ENCODE measurements around the gene NME7.

Gene NME7

DNA sequence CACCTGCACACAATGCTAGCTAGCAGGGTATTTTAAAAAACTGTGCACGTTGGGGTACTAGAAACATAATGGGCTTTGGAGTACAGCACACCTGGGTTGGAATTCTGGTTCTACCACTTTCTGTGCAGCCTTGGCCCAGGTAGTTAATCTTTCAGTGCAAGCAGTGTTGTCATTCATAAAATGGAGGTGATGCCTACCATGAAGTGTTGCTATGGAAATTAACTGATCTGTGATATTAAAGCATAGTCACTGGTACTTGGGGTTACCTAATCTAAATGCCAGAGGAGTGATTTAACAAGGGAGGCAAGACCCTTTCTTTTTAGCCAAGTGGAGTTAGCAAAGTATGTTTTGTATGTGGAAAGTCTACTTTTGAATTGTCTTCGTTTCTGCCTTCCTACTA, 243.1 kb downstream of the NME7 start:
- no peak for DNase-seq

DNA sequence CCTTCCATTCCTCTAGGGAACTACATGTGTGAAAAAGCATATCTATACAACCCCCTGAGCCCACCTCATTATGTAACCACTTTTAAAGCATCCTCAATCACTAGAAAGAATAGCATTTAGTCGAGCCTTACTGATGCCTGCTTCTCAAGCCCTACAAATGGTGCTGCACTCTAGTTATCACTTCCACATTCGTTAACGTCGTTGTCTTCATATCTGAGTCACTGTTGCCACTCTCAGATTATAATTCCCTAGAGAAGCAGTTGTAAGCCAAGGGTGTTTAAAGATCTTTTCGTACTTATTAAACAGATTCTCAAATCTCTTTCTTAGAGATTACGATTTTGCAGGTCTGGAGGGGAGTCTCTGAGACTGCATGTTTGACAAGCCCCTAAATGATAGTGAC, 244.6 kb downstream of the NME7 start:
- no peak for DNase-seq

DNA sequence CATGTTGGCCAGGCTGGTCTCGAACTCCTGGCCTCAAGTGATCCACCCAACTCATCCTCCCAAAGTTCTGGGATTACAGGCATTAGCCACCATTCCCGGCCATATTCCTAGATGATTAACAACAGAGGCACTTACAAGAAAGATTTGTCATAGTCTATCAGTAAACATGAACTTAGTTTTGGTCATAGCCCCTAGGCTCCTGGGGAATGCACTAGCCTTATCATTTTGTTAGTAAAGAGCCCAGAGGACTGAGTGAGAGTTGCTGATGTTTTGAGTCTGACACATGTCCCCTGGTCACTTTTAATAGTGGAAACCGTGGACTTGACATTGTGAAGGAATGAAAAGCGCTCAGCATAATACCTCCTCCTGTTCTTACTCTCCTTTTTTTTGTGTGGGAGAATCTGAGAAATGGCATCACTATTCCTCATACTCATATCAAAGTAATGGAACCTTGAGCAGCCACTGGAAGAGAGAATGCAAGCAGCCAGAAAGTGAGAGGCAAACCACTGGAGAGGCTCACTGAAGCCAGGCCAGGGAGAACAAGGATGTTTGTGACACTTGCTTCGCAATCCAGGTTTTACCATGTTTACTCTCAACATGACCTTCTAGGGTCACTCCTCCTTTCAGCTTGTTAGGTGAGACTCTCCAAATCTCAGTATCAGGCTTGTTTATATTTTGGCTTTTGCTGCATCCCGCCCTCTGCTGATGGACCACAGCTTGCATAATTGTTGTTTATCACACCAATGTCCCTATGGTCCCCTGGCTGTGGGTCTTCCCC, 246.3 kb downstream of the NME7 start:
- no peak for DNase-seq

DNA sequence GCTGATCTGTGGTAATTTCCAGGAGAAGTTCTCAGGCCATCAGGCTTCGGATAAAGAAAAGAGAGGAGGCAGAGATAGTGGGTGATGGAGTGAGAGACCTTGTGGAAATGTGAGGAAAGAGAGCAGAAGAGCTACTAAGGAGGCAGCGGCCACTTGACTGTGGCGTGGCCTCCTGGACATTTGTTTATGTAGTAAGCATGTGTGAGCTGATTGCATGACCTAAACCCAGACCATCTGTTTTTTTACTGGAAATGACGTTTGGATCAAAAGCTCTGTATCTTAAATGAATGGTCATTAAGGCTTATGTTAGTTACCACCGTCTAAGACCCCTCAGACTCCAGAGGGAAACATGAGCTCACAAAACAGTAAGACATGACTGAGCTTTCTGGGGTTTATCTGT, 247.5 kb downstream of the NME7 start:
- DNase-seq, result no peak

DNA sequence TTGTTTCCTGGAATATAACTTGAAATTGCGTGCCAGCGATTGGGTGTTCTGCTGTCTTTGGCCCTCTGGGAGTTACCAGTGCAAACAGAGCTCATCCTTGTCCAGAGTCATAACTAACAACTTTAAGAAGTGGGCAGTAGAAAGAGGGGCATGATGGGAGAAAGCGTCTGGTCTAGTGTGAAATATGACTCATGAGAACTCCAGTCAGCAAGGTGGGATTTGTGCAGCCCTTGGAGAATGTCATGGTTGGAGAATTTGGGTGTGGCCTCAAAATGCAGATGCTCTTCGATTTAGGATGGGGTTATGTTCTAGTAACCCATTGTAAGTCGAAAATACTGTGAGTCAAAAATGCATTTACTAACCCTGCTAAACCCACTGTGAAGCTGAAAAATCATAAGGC, 248.2 kb downstream of the NME7 start:
- no peak for DNase-seq

DNA sequence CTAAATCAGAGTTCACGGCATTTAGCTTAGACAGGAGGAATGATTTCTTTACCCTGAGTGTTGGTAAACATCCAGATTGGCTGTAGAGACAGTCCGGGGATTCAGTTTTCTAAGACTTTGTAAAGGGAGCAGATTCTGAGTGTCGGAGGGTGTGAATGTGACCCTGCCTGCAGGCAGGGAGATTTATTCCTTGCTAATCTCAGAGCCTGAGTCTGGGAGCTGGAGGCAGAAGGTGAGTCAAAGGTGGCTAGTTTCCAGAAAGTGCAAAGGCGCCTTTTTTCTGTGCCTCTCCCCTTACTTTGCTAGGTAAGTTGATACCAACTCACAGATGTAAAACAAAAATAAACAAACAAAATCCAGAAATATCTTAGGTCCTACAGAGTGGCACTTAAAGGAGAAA, 249.4 kb downstream of the NME7 start:
- no peak for DNase-seq

DNA sequence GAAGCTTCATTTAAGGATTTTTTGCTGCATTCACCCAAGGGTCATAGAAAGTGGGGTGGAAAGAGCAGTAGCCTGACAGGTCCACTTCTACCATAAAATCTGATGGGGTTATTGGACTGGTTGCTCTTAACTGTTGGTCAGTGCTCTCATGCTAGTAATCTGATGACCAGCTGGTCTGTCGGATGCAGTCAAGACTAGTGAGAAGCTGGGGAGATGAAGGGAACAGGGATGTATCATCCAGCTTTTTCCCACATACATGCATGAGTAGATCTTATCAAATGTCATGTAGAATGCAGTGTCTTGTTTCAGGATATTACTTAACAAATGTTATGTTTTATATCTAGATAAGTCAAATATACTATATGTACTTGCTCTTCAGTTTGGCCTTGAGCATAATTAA, 250.0 kb downstream of the NME7 start:
- no peak for DNase-seq

DNA sequence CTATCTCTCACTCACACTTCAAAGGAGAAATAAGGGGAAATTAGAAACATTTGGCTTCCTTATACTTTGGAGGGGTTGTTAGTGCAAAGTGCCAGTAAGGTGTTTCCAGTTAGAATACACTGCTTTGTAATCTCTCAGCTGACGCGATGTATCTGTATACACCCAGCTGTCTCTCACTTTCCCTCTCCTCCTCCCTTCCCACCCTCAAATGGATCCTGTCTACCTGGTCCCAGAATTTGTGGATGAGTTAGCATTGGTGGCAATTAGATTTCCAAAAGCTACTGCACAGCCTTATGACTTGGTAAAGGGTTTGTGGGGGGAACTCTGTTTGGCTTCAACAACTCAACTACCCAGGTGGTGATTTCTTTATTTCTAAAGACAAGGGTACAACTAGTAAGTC, 250.6 kb downstream of the NME7 start:
- DNase-seq, result no peak

DNA sequence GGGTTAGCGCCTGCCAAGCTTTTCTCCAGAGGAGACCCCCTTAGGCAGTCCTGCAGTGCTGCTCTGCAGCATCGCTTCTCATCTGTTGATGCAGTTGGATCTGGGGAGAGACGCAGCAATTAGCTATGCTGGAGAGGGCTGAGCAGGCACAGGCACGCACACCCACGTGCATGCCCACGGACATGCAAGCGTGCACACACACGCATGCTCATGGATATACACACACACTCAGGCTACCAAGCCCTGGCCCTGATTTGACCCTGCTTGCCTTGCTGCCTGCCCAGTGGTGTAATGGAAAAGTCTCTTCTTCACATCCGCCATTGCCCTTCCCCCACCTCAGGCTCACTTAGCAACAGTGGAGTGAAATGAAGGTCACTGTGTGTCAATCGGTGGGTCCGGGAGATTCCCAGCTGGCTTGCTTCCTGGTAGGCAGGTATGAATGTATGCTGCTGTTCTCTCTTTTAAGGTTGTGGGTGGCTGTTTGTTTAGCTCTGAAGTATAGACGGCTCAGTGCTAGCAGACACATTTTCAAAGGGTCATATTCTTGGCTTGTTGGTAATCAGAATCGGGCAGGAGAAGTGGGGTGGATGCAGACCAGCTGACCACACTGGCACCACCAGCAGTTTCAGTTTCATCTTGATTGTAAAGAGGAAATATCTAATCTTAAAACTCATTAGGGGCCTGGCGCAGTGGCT, 251.6 kb downstream of the NME7 start:
- DNase-seq, result no peak

DNA sequence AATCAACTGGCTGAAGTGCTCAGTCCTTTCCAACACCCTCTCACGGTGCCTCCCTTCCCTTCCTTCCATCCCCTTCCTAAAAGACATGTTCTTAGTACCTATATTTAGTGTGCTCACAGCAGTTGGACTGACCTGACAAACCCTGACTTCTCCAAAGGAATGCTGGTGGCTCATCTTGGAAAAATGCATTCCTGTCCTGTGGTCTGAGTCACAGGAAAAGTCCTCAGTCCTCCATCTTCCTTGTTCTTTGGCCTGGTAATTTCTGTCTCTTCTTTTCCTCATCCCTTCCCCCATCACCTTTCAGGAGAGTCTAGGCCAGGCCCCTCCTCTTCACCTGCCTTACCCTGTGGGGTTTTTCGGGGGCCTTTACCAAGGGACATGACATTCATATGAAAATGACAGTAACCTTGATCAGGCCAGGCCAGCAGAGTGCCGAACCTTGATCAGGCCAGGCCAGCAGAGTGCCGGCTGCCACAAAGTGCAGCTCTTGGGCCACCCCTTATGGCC, 253.9 kb downstream of the NME7 start:
- no peak for DNase-seq

DNA sequence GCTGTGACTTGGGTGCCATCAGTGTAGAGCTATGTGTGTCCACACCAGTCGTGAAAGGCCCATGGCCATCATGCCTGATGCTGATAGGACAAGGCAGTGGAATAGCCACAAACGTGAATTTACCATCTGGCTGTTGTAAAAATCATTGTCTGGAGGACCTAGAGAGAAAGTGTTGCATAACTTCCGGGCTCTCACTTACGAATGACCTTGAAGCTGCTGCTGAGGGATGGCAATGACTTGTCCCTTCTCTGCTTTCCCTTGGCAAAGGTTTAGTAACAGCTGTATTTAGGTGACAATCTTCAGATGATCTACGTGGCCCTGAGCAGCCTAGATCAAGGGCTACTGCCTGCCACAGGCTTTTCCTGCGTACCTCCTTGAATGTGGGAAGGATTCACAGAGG, 255.4 kb downstream of the NME7 start:
- DNase-seq, result no peak

DNA sequence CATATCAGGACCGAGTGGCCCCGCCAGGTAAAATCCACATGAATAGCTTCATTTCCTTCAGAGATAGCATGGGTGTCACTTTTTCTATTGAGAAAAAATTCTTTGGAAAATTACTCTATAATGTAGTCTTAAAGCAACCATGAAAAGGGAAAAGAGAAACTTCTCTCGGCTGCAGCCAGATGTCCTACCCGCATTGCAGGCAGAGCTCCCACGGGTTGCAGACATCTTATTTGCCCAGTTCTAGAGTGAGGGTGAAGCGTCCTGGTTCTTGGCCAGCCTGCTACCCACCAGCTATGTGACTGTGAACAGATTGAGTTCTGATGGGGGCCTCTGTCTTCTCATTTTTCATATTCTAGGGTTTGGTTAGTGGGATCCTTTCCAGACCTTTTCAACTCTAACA, 256.1 kb downstream of the NME7 start:
- DNase-seq, result no peak

DNA sequence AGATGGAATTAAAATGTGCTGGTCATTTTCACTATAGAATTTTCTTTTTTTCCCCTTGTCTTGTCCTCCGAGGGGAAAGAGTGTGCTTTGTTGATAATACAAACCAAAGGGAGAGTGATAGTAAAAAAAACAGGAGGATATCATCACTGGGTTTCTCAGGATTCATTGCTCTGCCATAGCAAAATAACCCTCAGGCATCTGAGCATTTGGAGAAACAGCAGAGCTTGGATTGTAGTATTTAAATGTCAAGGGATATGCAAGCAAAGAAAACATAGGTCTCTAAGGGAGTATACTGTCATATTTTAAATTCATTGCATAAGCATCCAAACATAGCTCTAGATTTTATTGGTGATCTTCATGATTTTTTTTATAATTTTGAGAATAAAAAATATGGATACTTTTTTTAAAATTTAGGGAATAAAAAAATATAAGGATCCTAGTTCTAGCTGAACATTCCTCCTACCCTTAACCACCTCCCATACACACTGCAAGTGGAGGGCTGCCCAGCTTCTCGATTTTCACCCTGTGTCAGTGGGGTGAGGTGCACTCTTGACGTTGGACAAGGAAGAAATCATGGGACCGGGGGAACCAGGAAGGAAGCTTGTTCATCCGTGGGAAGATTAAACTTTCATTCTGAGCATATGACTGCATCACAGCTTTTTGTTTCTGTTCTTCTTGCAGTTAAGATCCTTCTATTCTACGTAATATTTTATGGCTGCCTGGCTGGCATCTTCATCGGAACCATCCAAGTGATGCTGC, 256.7 kb downstream of the NME7 start:
- no peak for DNase-seq

DNA sequence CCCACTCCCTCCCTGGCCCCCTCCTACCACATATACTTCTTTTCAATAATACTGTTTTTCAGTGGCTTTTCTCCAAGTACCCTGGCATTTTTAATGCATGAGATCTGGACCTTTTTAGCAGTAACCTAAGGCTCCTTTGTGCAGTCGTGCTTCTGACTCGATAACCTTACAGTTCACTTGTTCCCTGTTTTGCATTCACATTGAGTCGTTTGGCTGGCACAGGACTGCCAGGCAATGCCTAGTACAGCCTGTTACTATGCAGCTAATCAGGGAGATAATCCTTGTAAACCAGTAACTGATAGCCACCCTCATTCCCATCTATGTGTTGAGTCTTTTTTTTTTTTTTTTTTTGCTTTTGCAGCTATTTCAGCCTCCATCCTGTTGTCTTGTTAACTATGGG, 257.4 kb downstream of the NME7 start:
- no peak for DNase-seq

DNA sequence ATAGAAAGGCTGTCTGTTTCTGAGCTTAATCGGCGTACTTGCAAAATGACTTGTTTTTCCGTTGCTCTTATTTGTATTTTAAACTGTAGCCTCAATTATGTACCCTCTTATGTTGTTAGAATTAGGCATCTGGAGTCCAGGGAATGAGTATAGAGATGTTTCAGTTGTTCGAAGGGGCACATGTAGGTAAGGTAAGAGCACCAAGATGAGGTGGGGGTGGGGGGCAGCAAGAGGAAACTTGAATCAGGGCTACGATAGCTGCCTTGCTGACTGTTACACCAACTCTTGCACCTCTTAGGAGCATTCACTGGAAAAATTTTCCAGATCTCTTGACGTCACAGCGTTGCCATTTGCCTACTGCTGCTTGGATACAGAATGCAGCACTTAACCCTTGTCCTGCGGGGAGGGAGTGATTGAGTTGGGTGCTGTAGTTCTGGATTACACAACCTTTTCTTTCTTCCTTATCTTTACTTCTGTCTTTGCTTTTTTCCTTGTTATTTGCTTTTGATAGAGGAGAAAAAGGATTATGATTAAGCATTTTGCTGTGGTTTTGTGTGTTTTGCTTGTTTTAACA, 257.9 kb downstream of the NME7 start:
- DNase-seq, result no peak

DNA sequence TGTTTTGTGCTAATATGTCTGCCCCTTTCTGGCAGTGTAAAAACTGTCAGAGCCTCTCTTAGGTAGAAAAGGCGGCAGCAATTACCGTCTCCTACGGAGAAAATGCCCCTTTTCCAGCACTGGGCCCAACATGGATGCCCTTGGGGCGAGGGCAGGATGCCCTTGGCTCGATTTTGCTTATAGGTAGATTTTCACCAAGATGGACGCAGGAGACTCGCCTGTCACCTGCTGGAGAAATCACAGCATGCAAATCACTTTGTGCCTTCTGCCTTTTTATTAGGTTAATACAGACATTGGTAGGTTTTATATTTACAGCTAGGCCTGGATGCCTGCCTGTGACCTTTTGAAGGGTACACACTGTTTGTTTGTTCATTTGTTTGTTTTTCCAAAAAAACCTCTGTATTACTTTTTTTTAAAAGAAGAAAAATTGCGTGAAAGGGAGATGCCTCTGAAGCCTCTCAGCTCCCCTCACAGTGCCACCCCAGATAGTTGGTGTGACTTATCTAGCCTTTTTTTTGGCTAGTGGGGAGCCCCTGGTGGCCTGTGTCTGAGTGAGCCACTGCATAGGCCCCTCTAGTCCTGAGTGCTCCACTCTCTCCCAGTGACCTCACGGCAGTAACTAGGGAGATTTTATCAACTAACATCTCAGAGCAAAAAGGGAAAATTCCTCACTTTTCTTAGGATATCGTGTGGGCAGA, 258.6 kb downstream of the NME7 start:
- DNase-seq, result no peak

DNA sequence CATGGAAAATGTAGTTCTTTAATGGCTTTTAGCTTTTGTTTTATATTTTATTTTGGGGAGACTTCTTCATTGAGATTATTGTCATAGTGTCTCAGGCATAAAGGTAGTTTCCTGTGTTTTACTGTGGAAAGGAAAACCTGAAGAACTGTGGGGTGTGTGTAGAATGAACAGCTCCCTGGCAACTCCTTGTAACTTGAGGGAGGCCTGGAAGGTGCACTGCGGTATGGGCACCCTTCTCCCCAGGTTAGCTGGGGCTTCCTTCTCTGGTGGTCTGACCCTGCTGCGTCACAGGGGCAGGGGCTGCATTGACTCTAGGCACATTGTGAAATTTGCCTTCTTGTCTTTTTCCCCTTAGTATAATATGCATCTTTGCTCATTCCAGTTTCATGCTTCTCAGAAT, 259.4 kb downstream of the NME7 start:
- no peak for DNase-seq

DNA sequence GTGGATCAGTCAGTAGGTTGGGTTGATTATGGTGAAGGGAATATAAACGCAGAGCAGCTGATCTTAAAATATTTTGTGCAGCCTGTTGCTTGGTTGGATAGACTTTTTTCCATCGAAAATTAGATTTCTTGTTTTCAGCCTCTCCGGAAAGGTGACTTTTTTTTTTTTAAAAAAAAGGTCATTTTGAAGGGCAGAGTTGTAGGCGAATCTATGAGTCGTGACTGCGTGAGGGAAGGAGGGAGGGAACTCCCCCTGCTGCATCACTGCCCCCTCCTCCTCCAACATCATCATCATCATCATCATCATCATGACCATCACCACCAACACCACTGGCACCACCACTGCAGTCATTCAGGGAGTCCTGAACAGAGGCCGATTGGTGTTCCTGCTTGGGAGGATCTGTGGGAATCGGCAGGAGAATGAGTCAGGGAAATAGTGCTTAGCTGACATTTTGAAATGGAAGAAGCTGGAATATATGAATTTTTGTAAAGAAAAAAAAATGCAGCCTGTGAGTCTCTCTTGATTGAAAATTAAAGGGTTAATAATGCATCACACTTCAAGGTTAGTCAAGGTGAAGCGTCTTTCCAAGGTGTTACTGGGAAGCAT, 259.9 kb downstream of the NME7 start:
- DNase-seq, result no peak

DNA sequence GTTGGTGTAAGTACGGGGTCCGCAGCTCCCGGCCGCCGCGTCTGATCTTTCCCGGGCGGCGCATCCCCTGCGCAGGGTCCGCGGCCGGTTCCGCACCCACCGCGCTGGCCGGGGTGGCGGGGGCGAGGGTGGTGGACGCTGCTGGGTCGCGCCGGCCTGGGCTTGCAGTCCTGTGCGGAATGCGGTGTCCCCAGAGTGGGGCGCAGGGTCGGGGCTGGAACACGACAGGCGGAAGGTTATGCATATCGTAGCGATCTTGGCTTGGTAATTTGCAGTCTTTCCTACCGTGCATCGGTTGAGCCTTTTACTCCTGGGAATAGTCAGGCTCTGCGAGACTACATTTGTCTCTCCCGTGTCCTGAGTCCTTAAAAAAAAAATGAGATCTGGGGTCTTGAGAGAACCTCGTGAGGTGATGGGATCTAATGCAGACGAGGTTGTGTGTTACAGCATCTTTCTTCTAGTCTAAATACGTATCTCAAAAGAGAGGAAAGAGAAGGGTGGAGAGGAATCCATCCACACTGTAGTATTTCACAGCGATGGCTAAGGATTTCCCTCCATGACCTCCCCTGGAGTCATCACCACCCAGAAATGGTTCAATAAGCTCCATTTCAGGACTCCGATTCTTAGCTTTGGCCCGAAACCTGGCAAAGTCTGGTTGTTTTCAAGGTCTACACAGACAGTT, 260.5 kb downstream of the NME7 start:
- no peak for DNase-seq

DNA sequence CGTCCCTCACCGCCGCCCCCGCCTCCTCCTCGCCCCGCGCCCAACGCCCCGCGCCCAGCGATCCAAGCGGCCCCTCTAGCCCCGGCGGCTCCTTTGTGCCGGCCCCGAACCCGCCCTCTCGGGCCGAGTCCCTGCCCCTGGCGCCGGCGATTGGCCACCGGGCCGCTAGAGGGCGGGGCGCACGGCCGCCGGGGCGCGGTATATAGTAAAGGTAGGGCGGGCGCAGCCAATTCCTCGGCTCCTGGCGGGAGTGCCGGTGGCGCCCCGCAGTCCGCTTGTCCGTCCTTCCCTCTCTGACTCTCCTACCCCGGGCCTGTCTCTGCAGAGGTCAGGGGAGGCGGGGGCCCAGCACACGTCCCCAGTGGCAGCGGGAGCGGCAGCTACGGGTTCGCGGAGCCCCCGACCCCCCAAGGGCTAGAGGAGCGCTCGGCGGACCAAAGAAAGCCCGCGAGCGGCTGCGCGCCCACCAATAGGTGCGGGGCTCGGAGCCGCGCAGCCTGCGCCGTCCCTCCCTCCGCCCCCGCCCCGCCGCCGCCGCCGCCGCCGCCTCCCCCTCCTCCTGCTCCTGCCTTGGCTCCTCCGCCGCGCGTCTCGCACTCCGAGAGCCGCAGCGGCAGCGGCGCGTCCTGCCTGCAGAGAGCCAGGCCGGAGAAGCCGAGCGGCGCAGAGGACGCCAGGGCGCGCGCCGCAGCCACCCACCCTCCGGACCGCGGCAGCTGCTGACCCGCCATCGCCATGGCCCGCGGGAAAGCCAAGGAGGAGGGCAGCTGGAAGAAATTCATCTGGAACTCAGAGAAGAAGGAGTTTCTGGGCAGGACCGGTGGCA, 261.3 kb downstream of the NME7 start, which contains the start of gene ATP1B1:
Gene ATP1B1 (plus strand): TSS at position 596 of the 826 bp plus-strand sequence. CDS start 140 bp downstream, at position 736.
- DNase-seq, result peak; percentile 74

Measured in effector CD8-positive, alpha-beta T cell (primary cell).